ENCODE measurements around the gene GABRB2.

- TF ChIP-seq CTCF (IDR thresholded peaks at IDR 0.05) (no peak), POLR2A (IDR thresholded peaks at IDR 0.05) (no peak)
Measured at GRCh38 chr5:161283296-161283695, 263.2 kb downstream of the GABRB2 start.

All from heart left ventricle (tissue), 13 donors.